K562 (cell line): Measurements from ENCODE around the gene ERN1. TPM values are rescaled to one million over a fixed set of nuclear protein-coding genes. Genes with fewer than 3 reads are reported as not detected.

ENCODE experiments used
- BCL6 ChIP-seq: fragments of 250-450 bp; sonication (Bioruptor Pico); IDR thresholded peaks from 2 replicates; pipeline ENCODE4 v1.4.0; 2020
- BRCA1 ChIP-seq, 2 experiments: fragments of 450-650 bp in 1 of 2; sonication (generic) in 1 of 2; formaldehyde crosslinking in 1 of 2; IDR thresholded peaks; 2 replicates each; pipeline versions ENCODE4 v1.5.0 to v1.6.1; 2017 to 2020; ENCODE audit warnings: mild to moderate bottlenecking in 1 of 2, missing genetic modification reagents in 1 of 2
- C11orf30 ChIP-seq: fragments of 450-650 bp; IDR thresholded peaks from 2 replicates; pipeline ENCODE4 v1.6.1; 2016; ENCODE audit warnings: low read depth, mild to moderate bottlenecking
- CTCF ChIP-seq, 3 experiments: IDR thresholded peaks in 2 of 3; conservative IDR thresholded peaks in 1 of 3; 2 replicates each; pipeline ENCODE4 v1.5.1; 2011 to 2012; ENCODE audit warnings: low read length in 3 of 3, mild to moderate bottlenecking in 3 of 3, control low read depth in 2 of 3, improper control_type of control experiment in 1 of 3, inconsistent platforms in 1 of 3, low read depth in 1 of 3, mixed read lengths in 1 of 3, moderate library complexity in 1 of 3; ENCODE audit not compliant: insufficient read depth in 2 of 3
- ESRRB ChIP-seq: fragments of 250-450 bp; sonication (Bioruptor Pico); IDR thresholded peaks from 2 replicates; pipeline ENCODE4 v1.5.0; 2020; ENCODE audit warnings: mild to moderate bottlenecking, moderate library complexity, borderline replicate concordance
- ETV1 ChIP-seq: fragments of 450-650 bp; conservative IDR thresholded peaks from 2 replicates; pipeline ENCODE4 v1.6.1; 2016; ENCODE audit warnings: missing genetic modification characterization, control low read depth, low read depth, missing compliant biosample characterization
- MECOM ChIP-seq: fragments of 250-450 bp; sonication (Bioruptor Pico); IDR thresholded peaks from 2 replicates; pipeline ENCODE4 v1.8.0; 2022; ENCODE audit warnings: inconsistent platforms
- NRF1 ChIP-seq, 2 experiments: fragments of 450-650 bp; IDR thresholded peaks in 1 of 2; conservative IDR thresholded peaks in 1 of 2; 2 replicates each; pipeline ENCODE4 v1.6.1; 2014; ENCODE audit warnings: mild to moderate bottlenecking in 2 of 2
- PRMT5 ChIP-seq: sonication (generic); formaldehyde crosslinking; IDR thresholded peaks from 2 replicates; pipeline ENCODE4 v1.5.0; 2020; ENCODE audit warnings: missing genetic modification reagents
- RNF2 ChIP-seq: sonication (generic); IDR thresholded peaks from 2 replicates; pipeline ENCODE4 v1.6.1; 2016
- SLC30A9 ChIP-seq: fragments of 250-450 bp; sonication (Bioruptor Pico); IDR thresholded peaks from 2 replicates; pipeline ENCODE4 v1.8.0; 2022; ENCODE audit warnings: mild to moderate bottlenecking, moderate library complexity
- TCF3 ChIP-seq: sonication (generic); formaldehyde crosslinking; IDR thresholded peaks from 2 replicates; pipeline ENCODE4 v1.4.0; 2020; ENCODE audit warnings: mild to moderate bottlenecking, missing genetic modification reagents
- XRCC5 ChIP-seq: fragments of 200-400 bp; formaldehyde crosslinking; IDR thresholded peaks from 2 replicates; pipeline ENCODE4 v1.6.1; 2017; ENCODE audit warnings: low read depth, mild to moderate bottlenecking, low read length
- ZNF668 ChIP-seq: fragments of 250-450 bp; sonication (Bioruptor Pico); IDR thresholded peaks from 2 replicates; pipeline ENCODE4 v1.8.0; 2022; ENCODE audit warnings: mild to moderate bottlenecking, inconsistent platforms
- polyA plus RNA-seq, 8 experiments: library from polyadenylated mRNA; depleted of rRNA in 4 of 8; stranded (reverse) in 5 of 8; unstranded in 3 of 8; fragments of >200 nt; fragmentation: Nextera tagmentation in 2 of 8; fragmentation: Illumina TruSeq in 1 of 8; extraction: Ambion mirVana in 2 of 8; extraction: Trizol in 1 of 8; gene quantifications; 2 replicates each; pipeline versions ENCODE4 v1.2.1 to v1.2.3, GENCODE V29; 2011 to 2014; ENCODE audit warnings: inconsistent platforms in 1 of 8, missing spikeins in 1 of 8
- total RNA-seq, 7 experiments: library from RNA; depleted of rRNA in 6 of 7; stranded (reverse); fragments of >200 nt in 6 of 7; fragmentation: Illumina TruSeq in 2 of 7; extraction: Trizol in 2 of 7; gene quantifications; 2 replicates each; pipeline versions ENCODE4 v1.2.1 to v1.2.3, GENCODE V29; 2011 to 2021; ENCODE audit warnings: low replicate concordance in 1 of 7
- TF ChIP-seq, protein P1 (sequence below), 2 experiments: IDR thresholded peaks; 2 replicates each; pipeline ENCODE4 v1.6.1; 2012; ENCODE audit warnings: improper control_type of control experiment in 2 of 2, low read depth in 2 of 2, low read length in 2 of 2, borderline replicate concordance in 1 of 2

Gene ERN1
- total and polyA plus RNA-seq, 9 of the 15 experiments (the other 6 are each of a cell fraction or from before 2014, with no cell fraction given), result 2.1 to 22.5 (median 7.3) TPM

- TF ChIP-seq, protein P1, sequence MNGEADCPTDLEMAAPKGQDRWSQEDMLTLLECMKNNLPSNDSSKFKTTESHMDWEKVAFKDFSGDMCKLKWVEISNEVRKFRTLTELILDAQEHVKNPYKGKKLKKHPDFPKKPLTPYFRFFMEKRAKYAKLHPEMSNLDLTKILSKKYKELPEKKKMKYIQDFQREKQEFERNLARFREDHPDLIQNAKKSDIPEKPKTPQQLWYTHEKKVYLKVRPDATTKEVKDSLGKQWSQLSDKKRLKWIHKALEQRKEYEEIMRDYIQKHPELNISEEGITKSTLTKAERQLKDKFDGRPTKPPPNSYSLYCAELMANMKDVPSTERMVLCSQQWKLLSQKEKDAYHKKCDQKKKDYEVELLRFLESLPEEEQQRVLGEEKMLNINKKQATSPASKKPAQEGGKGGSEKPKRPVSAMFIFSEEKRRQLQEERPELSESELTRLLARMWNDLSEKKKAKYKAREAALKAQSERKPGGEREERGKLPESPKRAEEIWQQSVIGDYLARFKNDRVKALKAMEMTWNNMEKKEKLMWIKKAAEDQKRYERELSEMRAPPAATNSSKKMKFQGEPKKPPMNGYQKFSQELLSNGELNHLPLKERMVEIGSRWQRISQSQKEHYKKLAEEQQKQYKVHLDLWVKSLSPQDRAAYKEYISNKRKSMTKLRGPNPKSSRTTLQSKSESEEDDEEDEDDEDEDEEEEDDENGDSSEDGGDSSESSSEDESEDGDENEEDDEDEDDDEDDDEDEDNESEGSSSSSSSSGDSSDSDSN (IDR thresholded peaks at IDR 0.05; ENCODE audit: borderline replicate concordance in 1 of 2, low read depth in 2 of 2, low read length in 2 of 2), result 0 out of 4 replicates have a peak, but pooled peaks of 1 of the 2 experiments have one; percentile 20
- TF ChIP-seq TCF3 (CRISPR knock-in tag) (peak; percentile 94), ETV1 (peak; percentile 89), ZNF668 (no peak), XRCC5 (0 out of 2 replicates have a peak, but pooled peaks have one; percentile 32), PRMT5 (CRISPR knock-in tag) (no peak), MECOM (CRISPR knock-in tag) (0 out of 2 replicates have a peak, but pooled peaks have one; percentile 30), BCL6 (CRISPR knock-in tag) (peak; percentile 43; the same call in 1 of the 2 replicates), NRF1 (conservative IDR thresholded peaks at IDR 0.05 in 1 of 2, IDR thresholded peaks at IDR 0.05 in 1 of 2) (peak; percentile 86 to 89), ESRRB (CRISPR knock-in tag) (no peak), BRCA1 (IDR thresholded peaks at IDR 0.05) (no peak), BRCA1 (CRISPR knock-in tag; IDR thresholded peaks at IDR 0.05) (no peak), SLC30A9 (CRISPR knock-in tag) (no peak), RNF2 (0 out of 2 replicates have a peak, but pooled peaks have one; percentile 71), C11orf30 (peak; percentile 25; the same call in 1 of the 2 replicates), CTCF (IDR thresholded peaks at IDR 0.05 in 2 of 3, conservative IDR thresholded peaks at IDR 0.05 in 1 of 3; ENCODE audit: insufficient read depth in 2 of 3, low read depth in 1 of 3, low read length in 3 of 3) (no peak)
Observed at GRCh38 chr17:64006361-64007088, 123.4 kb downstream of the ERN1 start (continued).
